Prostate gland (tissue), 2 donors: ENCODE data around the gene CAPN5. TPM values are rescaled to one million over a fixed set of nuclear protein-coding genes. Genes with fewer than 3 reads are reported as not detected.

Experiments used
- DNase-seq: peaks from one replicate; pipeline ENCODE4 v3.0.0-alpha.2; 2019; ENCODE audit warnings: low spot score
- H3K27ac ChIP-seq, 2 donors: fragments of 200-600 bp; sonication (generic); 2 replicates each; pipeline ENCODE4 v1.5.1; 2017 to 2019
- H3K27me3 ChIP-seq: fragments of 200-600 bp; sonication (generic); replicated peaks from 2 replicates; pipeline ENCODE4 v1.5.1; 2019; ENCODE audit not compliant: insufficient read depth
- H3K36me3 ChIP-seq, 2 donors: fragments of 200-600 bp; sonication (generic); 1 replicate in 1 of 2; 2 replicates in 1 of 2; pipeline versions ENCODE4 v1.5.1 to v1.8.1; 2017 to 2019
- H3K4me1 ChIP-seq: fragments of 200-600 bp; sonication (generic); replicated peaks from 2 replicates; pipeline ENCODE4 v1.5.1; 2019
- H3K4me3 ChIP-seq, 2 donors: fragments of 200-600 bp; sonication (generic); 2 replicates each; pipeline ENCODE4 v1.5.1; 2017 to 2019
- H3K9me3 ChIP-seq: fragments of 200-600 bp; sonication (generic); 2 replicates; pipeline ENCODE4 v1.5.1; 2017
- CTCF ChIP-seq, 4 experiments: fragments of 200-600 bp in 2 of 4; fragments of 450-650 bp in 2 of 4; sonication (generic) in 2 of 4; IDR thresholded peaks; 1 replicate in 3 of 4; 2 replicates in 1 of 4; pipeline ENCODE4 v1.5.1; 2016 to 2019; ENCODE audit warnings: antibody characterized with exemption in 4 of 4, mild to moderate bottlenecking in 2 of 4, moderate library complexity in 2 of 4
- POLR2A ChIP-seq: fragments of 450-650 bp; IDR thresholded peaks from one replicate; pipeline ENCODE4 v1.6.1; 2016; ENCODE audit warnings: antibody characterized with exemption, mild to moderate bottlenecking
- POLR2AphosphoS5 ChIP-seq: sonication (generic); formaldehyde crosslinking; IDR thresholded peaks from one replicate; pipeline ENCODE4 v1.6.1; 2017; ENCODE audit warnings: antibody characterized with exemption
- WGBS: methylation state at CpG from one replicate; pipeline ENCODE4 v1.1.5; 2018; 5-methylcytosine and 5-hydroxymethylcytosine counted together
- intact Hi-C: fragments of 100-400 bp; cut with DNase I; formaldehyde crosslinking; loops from one replicate; pipeline ENCODE4 v1.14.2; 2022
- total RNA-seq, 2 donors: library from RNA; depleted of rRNA; stranded (reverse); fragments of >200 nt; gene quantifications; one replicate each; pipeline ENCODE4 v1.1.0, GENCODE V29; 2016

Gene CAPN5
- total RNA-seq, 2 donors from 2014 or later, result 28.6 to 83.5 TPM

GRCh38 chr11:77148963-77149715 is 82.4 kb downstream of the CAPN5 start:
- no peaks in the 10 kb centered on the region for H3K9me3 ChIP-seq

GRCh38 chr11:77149716-77150392 is 83.1 kb downstream of the CAPN5 start:
- intact Hi-C loops, result no loop called here
- no peaks in the 10 kb centered on the region for H3K4me1 ChIP-seq

More at GRCh38 chr11:77148963-77149715, 82.4 kb downstream of the CAPN5 start:
- intact Hi-C loops, result no loop called here
- Histone ChIP-seq H3K4me3 (no peak overlapping the region), H3K36me3 (no peaks in the 10 kb centered on the region), H3K4me1 (no peaks in the 10 kb centered on the region), H3K27me3 (no peaks in the 10 kb centered on the region), H3K27ac (no peak overlapping the region)
- TF ChIP-seq CTCF (IDR thresholded peaks at IDR 0.05) (no peak), POLR2A (no peak), POLR2AphosphoS5 (no peak)
- DNase-seq, result no peak
- WGBS, result 93% methylated on average over 8 of the region's 8 CpGs

GRCh38 chr11:77150836-77151235 is 84.1 kb downstream of the CAPN5 start:
- no peaks in the 10 kb centered on the region for H3K36me3 ChIP-seq
- intact Hi-C loops, result no loop called here
- 90% methylated on average over 10 of the region's 10 CpGs for WGBS
- H3K4me1 ChIP-seq, result no peaks in the 10 kb centered on the region
- no peaks in the 10 kb centered on the region for H3K27me3 ChIP-seq
- DNase-seq, result no peak
- H3K9me3 ChIP-seq, result no peaks in the 10 kb centered on the region
- H3K27ac ChIP-seq, result no peak overlapping the region
- TF ChIP-seq CTCF (IDR thresholded peaks at IDR 0.05), result no peak
- no peak for TF ChIP-seq POLR2A
- no peak for TF ChIP-seq POLR2AphosphoS5
- no peak overlapping the region for H3K4me3 ChIP-seq

More at GRCh38 chr11:77149716-77150392, 83.1 kb downstream of the CAPN5 start:
- no peaks in the 10 kb centered on the region for H3K27me3 ChIP-seq
- H3K36me3 ChIP-seq, result no peaks in the 10 kb centered on the region
- 84% methylated on average over 12 of the region's 12 CpGs for WGBS
- no peak overlapping the region for H3K27ac ChIP-seq
- TF ChIP-seq CTCF (IDR thresholded peaks at IDR 0.05) (no peak), POLR2A (no peak), POLR2AphosphoS5 (no peak)
- no peak overlapping the region for H3K4me3 ChIP-seq
- H3K9me3 ChIP-seq, result no peaks in the 10 kb centered on the region
- DNase-seq, result no peak

- DNase-seq, result no peak
- TF ChIP-seq POLR2AphosphoS5 (no peak), POLR2A (no peak), CTCF (IDR thresholded peaks at IDR 0.05) (no peak)
- no peaks in the 10 kb centered on the region for H3K9me3 ChIP-seq
- no peaks in the 10 kb centered on the region for H3K27me3 ChIP-seq
- WGBS, result 90% methylated on average over 11 of the region's 11 CpGs
- no peaks in the 10 kb centered on the region for H3K4me1 ChIP-seq
- no peak overlapping the region for H3K4me3 ChIP-seq
- intact Hi-C loops, result no loop called here
- no peak overlapping the region for H3K27ac ChIP-seq
- no peaks in the 10 kb centered on the region for H3K36me3 ChIP-seq
Observed at GRCh38 chr11:77151804-77152509, 85.2 kb downstream of the CAPN5 start.
